Measurements from ENCODE around the gene MAML3.

Gene MAML3

DNA sequence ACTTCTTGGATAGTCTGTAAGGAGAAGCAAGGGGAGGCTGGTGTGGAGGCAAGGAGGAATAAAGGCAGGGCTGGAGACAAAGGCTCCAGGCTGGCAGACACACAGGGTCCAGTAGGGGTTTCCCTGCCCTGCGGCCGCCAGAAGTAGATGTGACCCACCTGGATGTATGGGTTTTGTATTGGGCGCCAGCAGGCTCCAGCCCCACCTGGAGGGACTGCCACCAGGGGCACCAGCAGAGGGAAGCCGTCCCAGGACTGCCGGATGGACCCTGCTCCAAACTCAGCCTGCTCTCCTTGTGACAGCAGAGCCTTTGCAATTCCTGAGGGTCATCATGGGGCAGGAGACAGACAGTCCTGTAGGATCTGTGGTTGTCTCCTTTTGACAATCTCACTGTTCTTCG is 435.6 kb downstream of the MAML3 start:
- DNase-seq (ENCODE audit: low spot score), result no peak
- TF ChIP-seq, protein P1, sequence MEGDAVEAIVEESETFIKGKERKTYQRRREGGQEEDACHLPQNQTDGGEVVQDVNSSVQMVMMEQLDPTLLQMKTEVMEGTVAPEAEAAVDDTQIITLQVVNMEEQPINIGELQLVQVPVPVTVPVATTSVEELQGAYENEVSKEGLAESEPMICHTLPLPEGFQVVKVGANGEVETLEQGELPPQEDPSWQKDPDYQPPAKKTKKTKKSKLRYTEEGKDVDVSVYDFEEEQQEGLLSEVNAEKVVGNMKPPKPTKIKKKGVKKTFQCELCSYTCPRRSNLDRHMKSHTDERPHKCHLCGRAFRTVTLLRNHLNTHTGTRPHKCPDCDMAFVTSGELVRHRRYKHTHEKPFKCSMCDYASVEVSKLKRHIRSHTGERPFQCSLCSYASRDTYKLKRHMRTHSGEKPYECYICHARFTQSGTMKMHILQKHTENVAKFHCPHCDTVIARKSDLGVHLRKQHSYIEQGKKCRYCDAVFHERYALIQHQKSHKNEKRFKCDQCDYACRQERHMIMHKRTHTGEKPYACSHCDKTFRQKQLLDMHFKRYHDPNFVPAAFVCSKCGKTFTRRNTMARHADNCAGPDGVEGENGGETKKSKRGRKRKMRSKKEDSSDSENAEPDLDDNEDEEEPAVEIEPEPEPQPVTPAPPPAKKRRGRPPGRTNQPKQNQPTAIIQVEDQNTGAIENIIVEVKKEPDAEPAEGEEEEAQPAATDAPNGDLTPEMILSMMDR (IDR thresholded peaks at IDR 0.05; ENCODE audit: extremely low read depth, missing control alignments), result no peak

DNA sequence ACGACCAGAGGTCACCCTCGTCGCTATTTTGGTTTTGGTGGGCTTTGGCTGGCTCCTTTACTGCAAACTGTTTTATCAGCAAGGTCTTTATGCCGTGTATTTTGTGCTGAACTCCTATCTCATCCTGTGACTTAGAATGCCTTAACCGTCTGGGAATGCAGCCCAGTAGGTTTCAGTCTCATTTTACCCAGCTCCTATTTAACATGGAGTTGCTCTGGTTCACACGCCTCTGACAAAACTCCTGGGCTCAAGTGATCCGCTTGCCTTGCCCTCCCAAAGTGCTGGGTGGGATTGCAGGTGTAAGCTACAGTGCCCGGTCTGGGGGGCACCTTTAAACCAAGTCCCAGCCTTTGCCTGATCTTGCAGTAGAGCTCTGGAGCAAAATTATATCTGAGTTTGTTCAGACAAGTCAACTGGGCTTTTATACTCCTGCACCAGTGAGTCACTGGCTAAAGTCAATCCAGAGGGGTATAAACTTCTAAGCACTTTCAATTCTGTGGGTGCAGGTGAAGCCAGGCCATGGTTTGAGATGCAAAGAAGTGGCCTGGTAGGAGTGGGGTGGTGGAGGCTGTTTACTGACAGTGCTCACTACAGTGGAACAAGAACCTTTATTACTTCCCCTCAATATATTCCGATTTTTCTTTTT is 438.1 kb downstream of the MAML3 start:
- DNase-seq (ENCODE audit: low spot score), result no peak
- TF ChIP-seq, protein P1 (IDR thresholded peaks at IDR 0.05; ENCODE audit: extremely low read depth, missing control alignments), result no peak

DNA sequence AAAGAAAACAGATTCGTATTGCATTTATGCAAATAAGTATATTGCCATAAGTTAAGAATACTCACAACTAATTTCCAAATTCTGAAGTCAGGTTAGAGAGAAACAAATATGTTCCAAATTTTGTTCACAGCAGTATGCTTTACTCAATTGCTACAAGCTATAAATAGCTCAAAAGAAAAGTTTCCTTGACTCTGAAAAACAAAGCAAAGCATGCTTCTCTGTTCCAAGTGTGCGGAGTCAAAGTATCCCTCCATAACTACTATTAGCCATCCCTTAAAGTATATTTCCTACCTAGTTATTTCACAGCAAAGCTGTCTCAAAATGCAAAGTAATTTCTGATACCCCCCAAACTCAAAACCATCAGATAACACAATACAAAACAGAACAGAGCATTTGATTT is 441.1 kb downstream of the MAML3 start:
- TF ChIP-seq, protein P1 (IDR thresholded peaks at IDR 0.05; ENCODE audit: extremely low read depth, missing control alignments), result no peak
- DNase-seq (ENCODE audit: low spot score), result no peak

DNA sequence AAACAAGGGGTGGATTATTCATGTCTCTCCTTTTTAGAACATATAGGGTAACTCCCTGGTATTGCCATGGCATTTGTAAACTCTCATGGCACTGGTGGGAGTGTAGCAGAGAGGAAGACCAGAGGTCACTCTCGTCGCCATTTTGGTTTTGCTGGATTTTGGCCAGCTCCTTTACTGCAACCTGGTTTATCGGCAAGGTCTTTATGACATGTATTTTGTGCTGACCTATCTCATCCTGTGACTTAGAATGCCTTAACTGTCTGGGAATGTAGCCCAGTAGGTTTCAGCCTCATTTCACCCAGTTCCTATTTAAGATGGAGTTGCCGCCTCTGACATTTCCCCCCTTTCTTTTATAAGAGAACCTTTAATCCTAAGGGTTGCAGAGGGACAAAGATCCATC is 442.5 kb downstream of the MAML3 start:
- no peak for DNase-seq (ENCODE audit: low spot score)
- TF ChIP-seq, protein P1 (IDR thresholded peaks at IDR 0.05; ENCODE audit: extremely low read depth, missing control alignments), result no peak

DNA sequence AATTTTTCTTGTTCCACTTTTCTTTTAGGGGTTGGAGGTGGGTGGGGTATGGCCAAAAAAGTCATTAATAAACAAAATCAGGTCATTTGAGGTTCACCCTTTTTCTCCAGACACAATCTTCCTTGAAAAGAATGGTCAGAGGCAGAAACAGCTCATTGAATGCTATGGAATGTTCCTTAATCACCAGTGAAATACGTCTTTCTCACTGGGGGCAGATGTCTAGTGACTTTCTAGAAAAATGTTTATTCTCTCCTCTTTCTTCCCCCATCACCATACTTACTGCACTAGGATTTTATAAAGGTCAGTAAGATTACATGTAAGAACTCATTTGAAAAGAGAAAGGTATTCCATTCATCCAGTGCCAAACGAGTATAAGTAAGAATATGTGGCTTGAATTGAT is 443.9 kb downstream of the MAML3 start:
- TF ChIP-seq, protein P1 (IDR thresholded peaks at IDR 0.05; ENCODE audit: extremely low read depth, missing control alignments), result no peak
- no peak for DNase-seq (ENCODE audit: low spot score)

DNA sequence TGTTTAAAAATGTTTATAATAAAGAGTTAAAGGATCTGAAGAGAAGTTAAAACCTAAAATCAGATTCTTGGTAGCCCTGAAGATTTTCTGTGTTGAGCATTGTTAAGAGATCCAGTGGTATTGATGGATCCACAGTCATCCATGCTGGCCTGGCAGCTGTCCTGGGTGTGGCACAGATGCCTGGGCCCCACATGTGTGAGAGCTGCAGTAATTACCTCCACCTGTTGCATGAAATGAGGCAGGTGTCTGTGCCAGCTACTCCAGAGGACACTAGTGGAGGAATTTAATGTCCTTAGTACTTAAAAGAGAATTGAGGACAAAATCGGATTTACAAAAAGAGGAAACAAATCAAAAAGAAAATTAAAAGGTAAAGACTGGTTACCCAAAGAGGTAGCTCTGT is 444.3 kb downstream of the MAML3 start:
- TF ChIP-seq, protein P1 (IDR thresholded peaks at IDR 0.05; ENCODE audit: extremely low read depth, missing control alignments), result no peak
- DNase-seq (ENCODE audit: low spot score), result no peak

DNA sequence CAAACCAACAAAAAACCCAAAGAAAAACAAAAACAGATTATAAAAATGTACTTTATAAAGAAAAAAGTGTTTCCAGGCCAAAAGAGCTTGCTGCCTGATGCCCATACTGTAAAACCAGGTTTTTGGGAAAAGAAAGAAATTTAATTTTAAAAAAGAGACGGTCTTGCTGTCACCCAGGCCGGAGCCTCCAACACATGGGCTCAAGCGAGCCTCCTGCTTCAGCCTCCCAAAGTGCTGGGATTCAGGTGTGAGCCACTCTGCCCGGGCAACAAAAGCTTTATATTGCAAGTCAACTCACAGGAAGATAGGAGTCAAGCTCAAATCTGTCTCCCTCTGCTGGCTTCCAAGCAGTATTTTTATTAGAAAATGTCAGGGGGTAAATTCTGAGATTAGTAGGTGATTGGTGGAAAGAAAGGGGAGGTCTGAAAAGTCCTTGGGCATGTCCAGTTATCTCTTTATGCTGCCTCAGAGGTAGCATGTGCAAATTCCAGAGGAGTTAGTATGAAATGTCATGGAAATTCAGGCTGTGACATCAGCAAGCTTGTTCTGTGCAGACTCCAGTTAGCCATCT is 449.0 kb downstream of the MAML3 start:
- TF ChIP-seq, protein P1 (IDR thresholded peaks at IDR 0.05; ENCODE audit: extremely low read depth, missing control alignments), result no peak
- no peak for DNase-seq (ENCODE audit: low spot score)
